Large intestine (tissue), 3 donors: Measurements from ENCODE around the gene MYO7B. TPM values are rescaled to one million over a fixed set of nuclear protein-coding genes. Genes with fewer than 3 reads are reported as not detected.

Experiments
- DNase-seq, 2 donors: peaks; one replicate each; pipeline versions ENCODE4 v3.0.0 to v3.0.0-alpha.2; 2013
- H3K27ac ChIP-seq: one replicate; pipeline ENCODE4 v1.5.1; 2013; ENCODE audit warnings: low read length
- H3K27me3 ChIP-seq: 2 replicates; pipeline ENCODE4 v1.6.1; 2013; ENCODE audit warnings: low read length; ENCODE audit not compliant: control insufficient read depth, insufficient read depth
- H3K36me3 ChIP-seq: 2 replicates; pipeline ENCODE4 v1.6.1; 2013; ENCODE audit warnings: low read length; ENCODE audit not compliant: control insufficient read depth, insufficient read depth
- H3K4me1 ChIP-seq: one replicate; pipeline ENCODE4 v1.6.1; 2013; ENCODE audit warnings: low read length; ENCODE audit not compliant: control insufficient read depth, insufficient read depth
- H3K4me3 ChIP-seq: one replicate; pipeline ENCODE4 v1.5.1; 2013; ENCODE audit warnings: low read length
- H3K9me3 ChIP-seq: one replicate; pipeline ENCODE4 v1.6.1; 2013; ENCODE audit warnings: mild to moderate bottlenecking, low read depth, low read length, moderate library complexity; ENCODE audit not compliant: control insufficient read depth
- WGBS: methylation state at CpG from one replicate; pipeline ENCODE4 v1.1.5; 2013; ENCODE audit warnings: low lambda C conversion rate; ENCODE audit not compliant: insufficient coverage; 5-methylcytosine and 5-hydroxymethylcytosine counted together
- polyA plus RNA-seq: library from polyadenylated mRNA; unstranded; fragments of 120-200 nt; gene quantifications from one replicate; pipeline ENCODE4 v1.2.1, GENCODE V29; 2013

The MYO7B gene
- polyA plus RNA-seq, 1 donor, result 254 TPM

- H3K27ac ChIP-seq, result no peak overlapping the region
- WGBS, result no CpG with 5 or more reads among the region's 8 CpGs
These were observed 129.9 kb downstream of the MYO7B start for GRCh38 chr2:127665267-127665893.

GRCh38 chr2:127669056-127669455 lies 133.6 kb downstream of the MYO7B start:
- no peak overlapping the region for H3K27ac ChIP-seq
- no peaks in the 10 kb centered on the region for H3K4me1 ChIP-seq
- 97% methylated on average over 5 of the region's 7 CpGs for WGBS

More at GRCh38 chr2:127665267-127665893, 129.9 kb downstream of the MYO7B start:
- no peak for DNase-seq
- Histone ChIP-seq H3K4me1 (no peaks in the 10 kb centered on the region), H3K9me3 (no peaks in the 10 kb centered on the region), H3K27me3 (peaks cover 45% of the 10 kb centered on the region), H3K36me3 (no peaks in the 10 kb centered on the region), H3K4me3 (no peak overlapping the region)

GRCh38 chr2:127670055-127670956 lies 134.8 kb downstream of the MYO7B start:
- DNase-seq, result no peak
- no peaks in the 10 kb centered on the region for H3K9me3 ChIP-seq
- H3K4me3 ChIP-seq, result no peak overlapping the region
- H3K36me3 ChIP-seq, result no peaks in the 10 kb centered on the region
- WGBS, result 95% methylated on average over 4 of the region's 10 CpGs
- no peaks in the 10 kb centered on the region for H3K4me1 ChIP-seq
- H3K27ac ChIP-seq, result no peak overlapping the region
- H3K27me3 ChIP-seq, result peaks cover 53% of the 10 kb centered on the region

More at GRCh38 chr2:127669056-127669455, 133.6 kb downstream of the MYO7B start:
- Histone ChIP-seq H3K27me3 (peaks cover 57% of the 10 kb centered on the region), H3K36me3 (no peaks in the 10 kb centered on the region), H3K9me3 (no peaks in the 10 kb centered on the region), H3K4me3 (no peak overlapping the region)
- DNase-seq, result no peak

- Histone ChIP-seq H3K9me3 (no peaks in the 10 kb centered on the region), H3K36me3 (no peaks in the 10 kb centered on the region), H3K27me3 (peaks cover 53% of the 10 kb centered on the region), H3K4me1 (no peaks in the 10 kb centered on the region), H3K27ac (no peak overlapping the region), H3K4me3 (no peak overlapping the region)
- no CpG with 5 or more reads among the region's 5 CpGs for WGBS
- DNase-seq, result no peak
These were observed 135.4 kb downstream of the MYO7B start for GRCh38 chr2:127670957-127671290.

- no peak overlapping the region for H3K27ac ChIP-seq
These were observed 136.2 kb downstream of the MYO7B start for GRCh38 chr2:127671557-127672302.

GRCh38 chr2:127672341-127673224 lies 137.1 kb downstream of the MYO7B start:
- Histone ChIP-seq H3K36me3 (no peaks in the 10 kb centered on the region), H3K27ac (no peak overlapping the region), H3K4me1 (no peaks in the 10 kb centered on the region), H3K9me3 (no peaks in the 10 kb centered on the region), H3K4me3 (no peak overlapping the region), H3K27me3 (peaks cover 61% of the 10 kb centered on the region)
- WGBS, result no CpG with 5 or more reads among the region's 20 CpGs
- no peak for DNase-seq

More at GRCh38 chr2:127671557-127672302, 136.2 kb downstream of the MYO7B start:
- no peaks in the 10 kb centered on the region for H3K4me1 ChIP-seq
- no CpG with 5 or more reads among the region's 14 CpGs for WGBS
- peaks cover 56% of the 10 kb centered on the region for H3K27me3 ChIP-seq
- no peaks in the 10 kb centered on the region for H3K36me3 ChIP-seq
- H3K9me3 ChIP-seq, result no peaks in the 10 kb centered on the region
- H3K4me3 ChIP-seq, result no peak overlapping the region
- DNase-seq, result no peak

- no peak for DNase-seq
- Histone ChIP-seq H3K36me3 (no peaks in the 10 kb centered on the region), H3K9me3 (no peaks in the 10 kb centered on the region), H3K27me3 (peaks cover 69% of the 10 kb centered on the region), H3K4me3 (peak overlapping the region; percentile 36), H3K27ac (no peak overlapping the region), H3K4me1 (no peaks in the 10 kb centered on the region)
- 33% methylated on average over 3 of the region's 17 CpGs for WGBS
These were observed 138.0 kb downstream of the MYO7B start for GRCh38 chr2:127673291-127674069.

- peak in 1 of 2 donors; percentile 20 for DNase-seq
- Histone ChIP-seq H3K4me1 (no peaks in the 10 kb centered on the region), H3K4me3 (peak overlapping the region; percentile 36), H3K36me3 (no peaks in the 10 kb centered on the region), H3K27me3 (peaks cover 75% of the 10 kb centered on the region), H3K27ac (no peak overlapping the region), H3K9me3 (no peaks in the 10 kb centered on the region)
- no CpG with 5 or more reads among the region's 72 CpGs for WGBS
These were observed 139.0 kb downstream of the MYO7B start for GRCh38 chr2:127674241-127675209.
